A172 (cell line): Measurements from ENCODE around the gene KSR1. TPM values are rescaled to one million over a fixed set of nuclear protein-coding genes. Genes with fewer than 3 reads are reported as not detected.
"Not testable (repeated sequence)": the region's sequence is repeated elsewhere in the genome, so short reads cannot be mapped to it uniquely, and the experiment has no call there.

ENCODE experiments used
- DNase-seq: peaks from one replicate; pipeline ENCODE4 v3.0.0-alpha.2; 2015; ENCODE audit warnings: low spot score
- total RNA-seq: library from RNA; depleted of rRNA; stranded (reverse); fragments of >200 nt; shearing (Covaris generic); gene quantifications from 2 replicates; pipeline ENCODE4 v1.2.3, GENCODE V29; 2014

KSR1 gene
- total RNA-seq, 1 experiment from 2014 or later: 2.9 TPM

GRCh38 chr17:27454089-27454488 lies 2.2 kb upstream of the KSR1 start:
- no peak for DNase-seq

DNA sequence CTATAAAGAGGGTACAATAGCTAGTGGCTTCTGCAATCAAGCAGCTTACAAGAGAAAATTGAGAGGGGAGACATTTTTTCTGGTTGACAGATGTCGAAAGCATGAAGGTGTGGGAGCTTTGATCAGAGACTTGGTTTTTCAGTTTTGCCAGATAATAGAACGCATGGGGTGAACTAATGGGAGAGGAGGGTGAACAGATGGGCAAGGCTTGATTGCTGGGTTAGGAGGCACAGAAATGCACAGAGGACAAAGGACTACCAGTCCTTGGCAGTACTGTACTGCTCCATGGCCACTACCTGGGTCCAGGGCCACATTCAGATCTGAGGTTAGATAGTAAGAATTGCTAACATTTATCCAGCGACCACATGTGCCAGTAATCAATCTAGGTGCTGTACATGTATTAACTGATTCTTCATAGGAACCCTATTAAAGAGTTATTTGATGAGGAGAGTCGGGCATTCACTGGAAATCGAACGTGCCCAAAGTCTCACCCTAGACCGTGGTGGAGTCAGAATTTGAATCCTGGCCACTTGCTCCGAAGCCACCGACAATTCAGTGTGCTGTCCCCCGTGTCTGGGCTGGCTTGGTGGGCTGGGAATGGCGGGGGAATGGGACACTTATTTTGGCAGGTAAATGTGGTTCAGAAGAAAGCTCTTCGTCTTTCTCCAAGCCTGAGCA lies 873 bp upstream of the KSR1 start:
- no peak for DNase-seq

DNA sequence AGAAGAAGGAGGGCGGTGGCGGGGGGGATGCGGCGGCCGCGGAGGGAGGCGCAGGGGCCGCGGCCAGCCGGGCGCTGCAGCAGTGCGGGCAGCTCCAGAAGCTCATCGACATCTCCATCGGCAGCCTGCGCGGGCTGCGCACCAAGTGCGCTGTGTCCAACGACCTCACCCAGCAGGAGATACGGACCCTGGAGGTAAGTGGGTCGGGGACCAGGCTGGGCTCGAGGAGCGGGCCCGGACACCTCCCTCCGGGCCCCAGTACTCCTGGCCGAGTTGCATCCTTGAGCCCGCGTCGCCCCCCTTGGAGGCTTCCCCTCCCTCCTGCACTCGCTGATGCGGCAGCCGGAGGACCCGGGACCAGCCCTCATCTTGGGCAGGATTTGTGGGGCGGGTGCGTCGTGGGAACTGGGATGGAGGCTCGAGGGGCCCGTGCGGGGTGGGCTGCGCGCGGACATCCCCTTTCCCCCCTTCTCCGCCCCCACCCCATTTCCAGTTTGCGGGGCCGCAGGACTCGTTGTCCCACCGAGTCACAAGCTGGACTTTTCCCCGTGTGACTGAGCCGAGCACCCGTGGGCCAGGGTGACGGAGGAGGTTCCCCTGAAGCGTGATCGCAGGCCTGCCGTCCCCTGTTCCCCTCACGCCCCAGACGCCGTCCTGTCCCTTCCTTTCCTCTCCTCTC lies 572 bp downstream of the KSR1 start:
- no peak for DNase-seq

DNA sequence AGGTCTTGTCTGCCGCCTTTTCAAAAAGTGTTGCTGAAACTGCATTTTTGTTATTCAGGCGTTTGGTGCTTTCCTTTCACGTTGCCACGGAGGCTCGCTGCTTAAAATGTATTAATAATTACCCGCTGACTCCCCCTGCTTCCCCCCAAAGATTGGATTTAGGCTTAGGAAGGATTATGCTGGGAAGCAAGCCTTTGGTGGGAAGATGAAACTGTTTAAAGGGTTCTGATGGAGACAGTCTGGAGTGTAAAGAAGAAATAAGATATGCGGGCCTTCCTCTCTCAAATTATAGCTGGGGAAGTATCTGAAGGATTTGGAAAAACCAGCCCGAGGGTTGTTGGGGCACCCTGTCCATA lies 1.1 kb downstream of the KSR1 start:
- no peak for DNase-seq

DNA sequence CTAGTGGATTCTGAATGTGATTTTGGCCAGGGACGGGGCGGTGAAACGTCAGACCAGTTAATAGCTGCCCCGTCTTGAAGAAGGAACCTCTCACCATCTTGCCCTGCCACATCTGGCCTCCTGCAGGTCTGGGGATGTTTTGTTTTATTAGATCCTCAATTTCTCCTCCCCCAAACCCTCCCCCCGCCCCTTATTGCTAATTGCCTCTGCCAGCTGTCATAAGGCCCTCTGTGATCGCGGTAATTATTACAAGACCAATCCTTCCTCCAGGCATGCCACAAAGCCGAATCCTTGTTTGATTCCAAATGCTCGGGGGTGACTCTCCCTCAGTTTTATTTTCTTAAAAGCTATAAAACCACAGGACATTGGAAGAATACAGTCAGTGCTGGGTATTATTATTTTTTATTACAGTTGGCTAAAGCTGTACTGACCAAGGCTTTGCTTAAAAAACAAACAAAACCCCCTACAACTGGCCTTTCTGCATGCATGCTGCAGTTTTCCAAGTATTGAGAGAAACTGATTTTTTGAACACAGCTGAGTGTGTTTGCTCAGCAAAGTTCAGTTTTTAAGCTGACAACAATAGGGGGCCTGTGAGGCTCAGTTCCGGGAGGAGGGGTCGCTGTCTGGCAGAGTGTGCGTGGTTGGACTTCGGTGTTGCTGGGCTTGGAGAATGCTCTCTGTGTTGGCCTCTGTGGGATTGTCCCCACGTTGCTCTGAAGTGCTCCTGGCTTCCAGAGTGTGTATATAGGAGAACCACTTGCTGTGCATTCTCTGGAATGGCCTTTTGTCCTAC lies 1.7 kb downstream of the KSR1 start:
- DNase-seq: no peak

DNA sequence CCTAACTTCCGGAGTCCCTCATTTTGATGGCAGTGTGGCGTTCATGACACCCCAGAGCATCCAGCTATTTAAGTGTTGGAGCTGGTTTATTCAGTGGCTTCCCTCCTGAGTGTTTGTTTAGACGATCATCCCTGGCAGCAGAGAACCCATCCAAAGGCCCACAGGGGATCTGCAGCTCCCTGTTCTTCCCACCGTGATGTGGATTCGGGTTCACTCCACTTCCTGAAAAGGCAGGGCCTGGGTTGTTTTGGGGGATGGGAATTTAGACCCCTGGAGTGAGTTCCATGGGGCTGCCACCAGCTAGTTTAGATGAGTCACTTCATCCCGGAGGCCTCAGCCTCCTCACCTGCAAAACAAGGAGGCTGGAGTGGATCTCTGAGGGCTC lies 2.3 kb downstream of the KSR1 start:
- DNase-seq: no peak

GRCh38 chr17:27459433-27459832 lies 3.2 kb downstream of the KSR1 start:
- DNase-seq: no peak

DNA sequence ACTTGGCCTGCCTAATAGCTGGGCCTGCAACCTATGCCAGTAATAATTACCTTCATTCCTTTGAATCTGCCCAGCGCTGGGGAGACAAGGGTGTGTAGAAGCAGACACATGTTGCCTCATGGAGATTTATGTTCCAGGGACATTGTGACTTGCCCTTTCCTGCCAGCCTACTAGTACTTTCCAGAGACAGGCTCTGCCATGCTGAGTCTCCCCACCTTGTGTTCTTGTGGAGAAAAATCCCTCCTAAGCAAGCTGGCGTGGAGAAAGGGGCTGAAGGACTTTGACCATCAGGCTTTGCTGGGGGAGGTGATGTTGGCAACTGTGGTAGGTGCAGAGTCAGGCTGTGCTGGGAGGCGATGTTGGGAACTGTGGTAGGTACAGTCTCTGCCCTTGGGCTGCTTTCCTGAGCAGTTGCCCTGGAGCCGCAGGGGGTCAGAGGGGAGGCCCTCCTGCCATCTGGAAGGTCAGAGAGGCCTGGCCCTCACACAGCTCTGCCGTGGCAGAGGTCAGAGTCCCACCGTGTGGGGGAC lies 4.0 kb downstream of the KSR1 start:
- no peak for DNase-seq

- DNase-seq: no peak
Observed at GRCh38 chr17:27461192-27461859, 5.1 kb downstream of the KSR1 start.

DNA sequence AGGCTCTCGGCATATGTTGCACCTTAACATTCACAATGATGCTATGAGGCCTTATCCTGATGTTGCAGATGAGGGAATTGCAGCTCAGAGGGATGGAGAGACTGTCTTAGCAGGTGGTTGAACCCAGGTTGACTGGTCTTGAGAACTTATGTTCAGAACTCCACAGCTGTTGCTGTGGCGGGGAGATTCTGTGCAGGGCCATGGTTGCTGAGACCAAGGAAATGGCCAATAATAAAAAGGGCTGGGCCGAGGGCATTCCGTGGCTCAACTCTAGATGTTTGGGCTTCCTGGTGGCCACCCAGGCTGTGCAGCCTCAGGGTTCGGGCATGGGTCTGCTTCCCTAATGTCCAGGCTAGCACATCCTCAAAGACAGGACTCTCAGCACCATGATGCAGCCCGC lies 5.9 kb downstream of the KSR1 start:
- no peak for DNase-seq

DNA sequence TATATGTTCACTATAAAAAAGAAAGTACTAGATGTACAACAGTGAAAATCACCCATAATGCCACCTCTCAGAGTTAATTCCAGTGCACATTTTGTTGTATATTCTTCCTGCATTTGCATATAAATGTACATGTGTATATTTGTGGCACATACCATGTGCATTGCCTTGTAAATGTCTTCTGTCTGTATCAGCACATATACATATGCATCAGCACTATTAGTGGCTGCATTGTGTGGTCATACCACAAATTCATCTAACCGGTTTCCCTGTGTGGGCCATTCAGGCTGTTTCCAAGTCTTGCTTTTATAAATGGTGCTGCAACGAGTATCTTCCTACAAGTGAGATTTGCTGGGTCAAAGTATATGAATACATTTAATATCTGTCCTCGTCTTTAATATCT lies 6.5 kb downstream of the KSR1 start:
- no peak for DNase-seq

GRCh38 chr17:27463235-27463677 lies 7.0 kb downstream of the KSR1 start:
- no peak for DNase-seq

DNA sequence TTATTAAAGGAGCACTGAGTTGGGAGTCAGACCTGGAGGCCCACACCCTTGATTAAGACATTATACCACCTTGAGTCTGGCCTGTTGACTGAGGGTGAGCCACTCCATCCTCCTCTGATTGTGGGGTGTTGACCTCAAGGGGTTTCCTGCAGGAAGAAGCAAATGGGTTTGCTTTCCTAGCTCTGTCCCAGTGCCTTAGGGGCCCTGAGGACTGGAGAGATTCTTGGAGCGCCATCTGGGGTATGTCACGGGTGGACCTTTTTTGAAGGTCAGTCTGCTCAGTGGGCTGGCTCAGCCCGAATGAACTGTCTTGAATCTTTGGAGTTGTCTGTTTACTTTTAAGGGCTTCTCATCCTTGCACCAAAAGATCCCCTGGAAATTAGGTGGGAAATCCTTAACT lies 7.8 kb downstream of the KSR1 start:
- not testable (repeated sequence) for DNase-seq

GRCh38 chr17:27464431-27464830 lies 8.2 kb downstream of the KSR1 start:
- DNase-seq: no peak

DNA sequence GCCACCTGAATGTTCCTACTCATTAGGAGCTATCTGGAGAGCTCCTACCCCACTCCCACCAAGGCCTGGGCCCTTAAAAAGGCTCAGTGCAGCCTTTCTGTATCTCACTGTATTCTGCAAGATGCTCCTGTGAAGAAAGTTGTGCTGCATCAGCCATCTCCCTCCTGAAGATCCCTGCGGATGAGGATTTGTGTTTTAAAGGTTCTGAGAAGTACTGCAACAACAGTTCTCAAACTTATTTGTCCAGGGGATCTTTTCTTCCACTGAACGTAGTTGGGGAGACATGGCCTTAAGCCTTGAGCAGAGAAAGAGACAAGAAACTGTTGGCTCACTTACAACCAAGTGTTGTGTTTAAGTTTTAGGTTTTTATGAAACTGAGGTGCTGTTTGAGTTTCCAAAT lies 9.6 kb downstream of the KSR1 start:
- DNase-seq: not testable (repeated sequence)

GRCh38 chr17:27466376-27466742 lies 10.1 kb downstream of the KSR1 start:
- DNase-seq: no peak

- no peak for DNase-seq
Observed at GRCh38 chr17:27466743-27467375, 10.6 kb downstream of the KSR1 start.

GRCh38 chr17:27469256-27469655 lies 13.0 kb downstream of the KSR1 start:
- no peak for DNase-seq

DNA sequence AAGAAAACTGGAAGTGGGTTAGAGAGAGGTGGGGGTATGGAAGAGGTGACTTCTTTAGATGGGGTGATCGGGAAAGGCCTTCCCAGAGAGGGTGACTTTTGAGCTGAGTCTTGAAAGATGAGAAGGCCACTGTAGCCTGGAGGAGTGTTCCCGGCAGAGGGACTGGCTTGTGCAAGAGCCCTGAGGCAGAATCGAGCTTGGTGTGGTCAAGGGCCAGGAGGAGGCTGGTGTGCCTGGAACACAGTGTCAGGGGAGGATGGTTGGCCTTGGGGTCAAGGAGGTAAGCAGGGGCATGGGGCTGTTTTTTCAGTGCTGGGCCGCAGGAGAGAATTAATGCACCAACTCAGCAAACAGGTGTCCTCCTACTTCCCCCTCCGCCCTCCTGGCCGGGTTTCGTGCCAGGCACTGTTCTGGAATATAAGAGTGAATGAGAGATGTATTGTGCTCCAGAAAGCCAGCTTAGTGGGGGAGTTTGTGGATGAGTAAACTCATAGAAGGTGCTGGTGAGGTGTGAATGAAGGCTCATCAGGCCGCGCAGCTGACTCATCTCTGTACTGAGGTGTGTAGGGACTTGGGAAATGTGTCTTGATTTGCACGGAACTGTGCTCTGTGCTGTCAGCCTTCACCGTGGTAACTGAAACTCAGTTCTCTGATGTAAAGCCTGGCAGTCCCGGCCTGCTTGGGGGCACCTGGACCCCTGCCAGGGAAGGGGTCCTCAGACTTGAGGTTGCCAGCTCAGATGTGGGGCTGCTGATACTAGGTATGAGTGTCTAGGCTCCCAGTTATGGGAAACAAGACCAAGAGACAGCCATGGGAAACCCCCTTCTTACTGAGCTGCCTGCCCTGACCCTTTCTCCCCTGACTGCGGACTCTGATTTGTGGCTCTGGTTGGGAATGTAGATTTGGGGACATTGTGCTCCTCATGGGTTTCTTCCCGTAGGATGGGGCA lies 15.3 kb downstream of the KSR1 start:
- DNase-seq: peak; percentile 44

GRCh38 chr17:27473190-27473747 lies 17.0 kb downstream of the KSR1 start:
- DNase-seq: no peak
